Activated CD4-positive, alpha-beta T cell treated with anti-CD3 and anti-CD28 coated beads for 1 hour (primary cell): ENCODE results near the gene ZNRF2.
"Not testable (repeated sequence)": the region's sequence is repeated elsewhere in the genome, so short reads cannot be mapped to it uniquely, and the experiment has no call there.

Experiments
- DNase-seq: peaks from one replicate; pipeline ENCODE4 v3.0.0-alpha.2; 2020

Gene ZNRF2

GRCh38 chr7:30366606-30367005, 82.2 kb downstream of the ZNRF2 start:
- no peak for DNase-seq

GRCh38 chr7:30367561-30367960, 83.2 kb downstream of the ZNRF2 start:
- no peak for DNase-seq

- DNase-seq, result no peak
These were observed 85.5 kb downstream of the ZNRF2 start for GRCh38 chr7:30369879-30370278.

GRCh38 chr7:30371321-30371720, 86.9 kb downstream of the ZNRF2 start:
- no peak for DNase-seq

- no peak for DNase-seq
These were observed 93.9 kb downstream of the ZNRF2 start for GRCh38 chr7:30378275-30378674.

- DNase-seq, result no peak
These were observed 94.7 kb downstream of the ZNRF2 start for GRCh38 chr7:30379131-30379530.

- no peak for DNase-seq
These were observed 95.3 kb downstream of the ZNRF2 start for GRCh38 chr7:30379741-30380140.

GRCh38 chr7:30380294-30380693, 95.9 kb downstream of the ZNRF2 start:
- no peak for DNase-seq

- not testable (repeated sequence) for DNase-seq
These were observed 96.4 kb downstream of the ZNRF2 start for GRCh38 chr7:30380824-30381223.

GRCh38 chr7:30382607-30383006, 98.2 kb downstream of the ZNRF2 start:
- no peak for DNase-seq

GRCh38 chr7:30389791-30390190, 105.4 kb downstream of the ZNRF2 start:
- DNase-seq, result no peak

GRCh38 chr7:30390736-30391636, 106.6 kb downstream of the ZNRF2 start:
- no peak for DNase-seq

GRCh38 chr7:30391806-30392205, 107.4 kb downstream of the ZNRF2 start:
- DNase-seq, result no peak

- no peak for DNase-seq
These were observed 111.3 kb downstream of the ZNRF2 start for GRCh38 chr7:30395676-30396075.

GRCh38 chr7:30396389-30396788, 112.0 kb downstream of the ZNRF2 start:
- DNase-seq, result no peak

GRCh38 chr7:30403477-30403876, 119.1 kb downstream of the ZNRF2 start:
- DNase-seq, result no peak

- DNase-seq, result no peak
These were observed 120.8 kb downstream of the ZNRF2 start for GRCh38 chr7:30405179-30405578.

- DNase-seq, result no peak
These were observed 122.4 kb downstream of the ZNRF2 start for GRCh38 chr7:30406664-30407425.

- DNase-seq, result no peak
These were observed 126.8 kb downstream of the ZNRF2 start for GRCh38 chr7:30411173-30411572.

GRCh38 chr7:30411897-30412296, 127.5 kb downstream of the ZNRF2 start:
- DNase-seq, result no peak

- no peak for DNase-seq
These were observed 128.5 kb downstream of the ZNRF2 start for GRCh38 chr7:30412782-30413504.

GRCh38 chr7:30413864-30414263, 129.5 kb downstream of the ZNRF2 start:
- DNase-seq, result no peak
